Measurements from ENCODE around the gene YTHDF2.
"Not testable (repeated sequence)": the region's sequence is repeated elsewhere in the genome, so short reads cannot be mapped to it uniquely, and the experiment has no call there.

Gene YTHDF2

GRCh38 chr1:28790377-28791035, 53.8 kb downstream of the YTHDF2 start:
- no peaks in the 10 kb centered on the region for H3K4me1 ChIP-seq (ENCODE audit: control insufficient read depth, insufficient read depth, low read length)
- no peak overlapping the region for H3K27ac ChIP-seq (ENCODE audit: low read depth, low read length)
- H3K9ac ChIP-seq (ENCODE audit: low read length) = no peak overlapping the region
- no peaks in the 10 kb centered on the region for H3K36me3 ChIP-seq (ENCODE audit: control insufficient read depth, insufficient read depth, low read length)
- no peaks in the 10 kb centered on the region for H3K27me3 ChIP-seq (ENCODE audit: control insufficient read depth, insufficient read depth, low read length)
- no peak overlapping the region for H3K4me3 ChIP-seq (ENCODE audit: low read length)

- H3K4me3 ChIP-seq (ENCODE audit: low read length); H3K4me1 ChIP-seq (ENCODE audit: control insufficient read depth, insufficient read depth, low read length); H3K9ac ChIP-seq (ENCODE audit: low read length); H3K27ac ChIP-seq (ENCODE audit: low read depth, low read length); H3K27me3 ChIP-seq (ENCODE audit: control insufficient read depth, insufficient read depth, low read length); H3K36me3 ChIP-seq (ENCODE audit: control insufficient read depth, insufficient read depth, low read length): not testable (repeated sequence)
Measured at GRCh38 chr1:28791929-28792328, 55.2 kb downstream of the YTHDF2 start.

GRCh38 chr1:28792644-28793121, 55.9 kb downstream of the YTHDF2 start:
- H3K4me3 ChIP-seq (ENCODE audit: low read length) = no peak overlapping the region
- no peaks in the 10 kb centered on the region for H3K4me1 ChIP-seq (ENCODE audit: control insufficient read depth, insufficient read depth, low read length)
- no peak overlapping the region for H3K9ac ChIP-seq (ENCODE audit: low read length)
- H3K27ac ChIP-seq (ENCODE audit: low read depth, low read length) = no peak overlapping the region
- no peaks in the 10 kb centered on the region for H3K36me3 ChIP-seq (ENCODE audit: control insufficient read depth, insufficient read depth, low read length)
- no peaks in the 10 kb centered on the region for H3K27me3 ChIP-seq (ENCODE audit: control insufficient read depth, insufficient read depth, low read length)

- H3K4me1 ChIP-seq (ENCODE audit: control insufficient read depth, insufficient read depth, low read length); H3K4me3 ChIP-seq (ENCODE audit: low read length); H3K27ac ChIP-seq (ENCODE audit: low read depth, low read length); H3K27me3 ChIP-seq (ENCODE audit: control insufficient read depth, insufficient read depth, low read length); H3K9ac ChIP-seq (ENCODE audit: low read length); H3K36me3 ChIP-seq (ENCODE audit: control insufficient read depth, insufficient read depth, low read length): not testable (repeated sequence)
Measured at GRCh38 chr1:28794582-28794981, 57.8 kb downstream of the YTHDF2 start.

GRCh38 chr1:28796352-28797211, 59.8 kb downstream of the YTHDF2 start:
- Histone ChIP-seq H3K9ac (ENCODE audit: low read length) (no peak overlapping the region), H3K4me3 (ENCODE audit: low read length) (no peak overlapping the region), H3K27ac (ENCODE audit: low read depth, low read length) (no peak overlapping the region), H3K27me3 (ENCODE audit: control insufficient read depth, insufficient read depth, low read length) (no peaks in the 10 kb centered on the region), H3K36me3 (ENCODE audit: control insufficient read depth, insufficient read depth, low read length) (no peaks in the 10 kb centered on the region), H3K4me1 (ENCODE audit: control insufficient read depth, insufficient read depth, low read length) (no peaks in the 10 kb centered on the region)

GRCh38 chr1:28800324-28800723, 63.6 kb downstream of the YTHDF2 start:
- Histone ChIP-seq H3K9ac (ENCODE audit: low read length) (no peak overlapping the region), H3K4me1 (ENCODE audit: control insufficient read depth, insufficient read depth, low read length) (no peaks in the 10 kb centered on the region), H3K4me3 (ENCODE audit: low read length) (no peak overlapping the region), H3K27ac (ENCODE audit: low read depth, low read length) (no peak overlapping the region), H3K36me3 (ENCODE audit: control insufficient read depth, insufficient read depth, low read length) (no peaks in the 10 kb centered on the region), H3K27me3 (ENCODE audit: control insufficient read depth, insufficient read depth, low read length) (no peaks in the 10 kb centered on the region)

GRCh38 chr1:28801461-28801860, 64.7 kb downstream of the YTHDF2 start:
- no peaks in the 10 kb centered on the region for H3K36me3 ChIP-seq (ENCODE audit: control insufficient read depth, insufficient read depth, low read length)
- no peak overlapping the region for H3K4me3 ChIP-seq (ENCODE audit: low read length)
- no peak overlapping the region for H3K27ac ChIP-seq (ENCODE audit: low read depth, low read length)
- H3K27me3 ChIP-seq (ENCODE audit: control insufficient read depth, insufficient read depth, low read length) = no peaks in the 10 kb centered on the region
- H3K4me1 ChIP-seq (ENCODE audit: control insufficient read depth, insufficient read depth, low read length) = no peaks in the 10 kb centered on the region
- H3K9ac ChIP-seq (ENCODE audit: low read length) = no peak overlapping the region

- no peak overlapping the region for H3K4me3 ChIP-seq (ENCODE audit: low read length)
- no peaks in the 10 kb centered on the region for H3K4me1 ChIP-seq (ENCODE audit: control insufficient read depth, insufficient read depth, low read length)
- H3K36me3 ChIP-seq (ENCODE audit: control insufficient read depth, insufficient read depth, low read length) = no peaks in the 10 kb centered on the region
- H3K9ac ChIP-seq (ENCODE audit: low read length) = no peak overlapping the region
- H3K27me3 ChIP-seq (ENCODE audit: control insufficient read depth, insufficient read depth, low read length) = no peaks in the 10 kb centered on the region
- no peak overlapping the region for H3K27ac ChIP-seq (ENCODE audit: low read depth, low read length)
Measured at GRCh38 chr1:28803051-28803450, 66.3 kb downstream of the YTHDF2 start.

GRCh38 chr1:28803662-28804061, 66.9 kb downstream of the YTHDF2 start:
- H3K36me3 ChIP-seq (ENCODE audit: control insufficient read depth, insufficient read depth, low read length) = no peaks in the 10 kb centered on the region
- H3K27ac ChIP-seq (ENCODE audit: low read depth, low read length) = no peak overlapping the region
- H3K4me3 ChIP-seq (ENCODE audit: low read length) = no peak overlapping the region
- H3K4me1 ChIP-seq (ENCODE audit: control insufficient read depth, insufficient read depth, low read length) = no peaks in the 10 kb centered on the region
- H3K27me3 ChIP-seq (ENCODE audit: control insufficient read depth, insufficient read depth, low read length) = no peaks in the 10 kb centered on the region
- no peak overlapping the region for H3K9ac ChIP-seq (ENCODE audit: low read length)

GRCh38 chr1:28804071-28804470, 67.3 kb downstream of the YTHDF2 start:
- Histone ChIP-seq H3K36me3 (ENCODE audit: control insufficient read depth, insufficient read depth, low read length) (no peaks in the 10 kb centered on the region), H3K27ac (ENCODE audit: low read depth, low read length) (no peak overlapping the region), H3K4me1 (ENCODE audit: control insufficient read depth, insufficient read depth, low read length) (no peaks in the 10 kb centered on the region), H3K27me3 (ENCODE audit: control insufficient read depth, insufficient read depth, low read length) (no peaks in the 10 kb centered on the region), H3K9ac (ENCODE audit: low read length) (no peak overlapping the region), H3K4me3 (ENCODE audit: low read length) (no peak overlapping the region)

GRCh38 chr1:28807046-28807445, 70.3 kb downstream of the YTHDF2 start:
- H3K27ac ChIP-seq (ENCODE audit: low read depth, low read length) = no peak overlapping the region
- H3K4me1 ChIP-seq (ENCODE audit: control insufficient read depth, insufficient read depth, low read length) = no peaks in the 10 kb centered on the region
- no peak overlapping the region for H3K4me3 ChIP-seq (ENCODE audit: low read length)
- no peak overlapping the region for H3K9ac ChIP-seq (ENCODE audit: low read length)
- no peaks in the 10 kb centered on the region for H3K36me3 ChIP-seq (ENCODE audit: control insufficient read depth, insufficient read depth, low read length)
- peaks cover 9% of the 10 kb centered on the region for H3K27me3 ChIP-seq (ENCODE audit: control insufficient read depth, insufficient read depth, low read length)

- no peak overlapping the region for H3K4me3 ChIP-seq (ENCODE audit: low read length)
- H3K4me1 ChIP-seq (ENCODE audit: control insufficient read depth, insufficient read depth, low read length) = no peaks in the 10 kb centered on the region
- H3K36me3 ChIP-seq (ENCODE audit: control insufficient read depth, insufficient read depth, low read length) = no peaks in the 10 kb centered on the region
- H3K9ac ChIP-seq (ENCODE audit: low read length) = no peak overlapping the region
- no peak overlapping the region for H3K27ac ChIP-seq (ENCODE audit: low read depth, low read length)
- peaks cover 12% of the 10 kb centered on the region for H3K27me3 ChIP-seq (ENCODE audit: control insufficient read depth, insufficient read depth, low read length)
Measured at GRCh38 chr1:28807986-28808385, 71.2 kb downstream of the YTHDF2 start.

GRCh38 chr1:28811369-28811765, 74.6 kb downstream of the YTHDF2 start:
- no peak overlapping the region for H3K27ac ChIP-seq (ENCODE audit: low read depth, low read length)
- H3K9ac ChIP-seq (ENCODE audit: low read length) = no peak overlapping the region
- no peaks in the 10 kb centered on the region for H3K36me3 ChIP-seq (ENCODE audit: control insufficient read depth, insufficient read depth, low read length)
- no peaks in the 10 kb centered on the region for H3K4me1 ChIP-seq (ENCODE audit: control insufficient read depth, insufficient read depth, low read length)
- no peak overlapping the region for H3K4me3 ChIP-seq (ENCODE audit: low read length)
- H3K27me3 ChIP-seq (ENCODE audit: control insufficient read depth, insufficient read depth, low read length) = peaks cover 18% of the 10 kb centered on the region
